Measurements from ENCODE around the gene DNAH14. TPM values are rescaled to one million over a fixed set of nuclear protein-coding genes. Genes with fewer than 3 reads are reported as not detected.

The DNAH14 gene
- total RNA-seq, 1 experiment from 2014 or later = 39.7 TPM

DNA sequence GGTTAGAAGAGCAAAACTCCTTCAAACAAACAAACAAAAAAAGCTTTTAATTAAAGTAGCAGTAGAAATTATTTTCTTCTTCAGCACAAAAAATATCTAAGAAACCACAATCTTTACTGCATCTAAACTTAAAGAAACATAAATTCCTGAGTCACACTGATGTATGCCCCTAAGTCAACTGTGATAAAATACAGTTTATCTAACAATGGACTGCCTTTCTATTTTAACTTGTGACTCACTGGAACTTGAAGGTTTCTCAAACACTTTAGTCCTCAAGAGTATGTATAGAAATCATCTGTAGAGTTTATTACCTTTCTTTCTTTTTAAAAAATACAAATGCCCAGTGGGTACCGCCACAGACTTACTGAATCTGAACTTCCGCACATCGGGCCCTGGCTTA, 412.2 kb downstream of the DNAH14 start:
- H3K36me3 Mint-ChIP-seq (ENCODE audit: insufficient read depth in 1 of 3, low read depth in 3 of 3) = no peaks in the 10 kb centered on the region
- no peaks in the 10 kb centered on the region for H3K4me1 Mint-ChIP-seq
- H3K4me3 Mint-ChIP-seq = no peak overlapping the region
- no peaks in the 10 kb centered on the region for H3K23me2 ChIP-seq (ENCODE audit: insufficient read length, low read depth, low read length, poor library complexity, severe bottlenecking)
- H3K4ac ChIP-seq (ENCODE audit: low read depth, low read length) = no peak overlapping the region
- no peak overlapping the region for H2BK12ac ChIP-seq (ENCODE audit: insufficient read length, low read depth, low read length)
- no CpG with 5 or more reads among the region's 3 CpGs for WGBS (ENCODE audit: extremely low coverage, insufficient read length, low lambda C conversion rate)
- no peak overlapping the region for H3K56ac ChIP-seq (ENCODE audit: insufficient read length, low read depth, low read length)
- no peak overlapping the region for H4K91ac ChIP-seq (ENCODE audit: insufficient read length, low read depth, low read length)
- no peak overlapping the region for H3K14ac ChIP-seq (ENCODE audit: insufficient read depth, low read length)
- H3K9me3 Mint-ChIP-seq = no peaks in the 10 kb centered on the region
- no peaks in the 10 kb centered on the region for H4K20me1 ChIP-seq (ENCODE audit: control insufficient read depth, insufficient read depth, insufficient read length)
- H3K4me2 ChIP-seq (ENCODE audit: insufficient read depth, insufficient read length, low read length) = no peak overlapping the region
- TF ChIP-seq, protein P1, sequence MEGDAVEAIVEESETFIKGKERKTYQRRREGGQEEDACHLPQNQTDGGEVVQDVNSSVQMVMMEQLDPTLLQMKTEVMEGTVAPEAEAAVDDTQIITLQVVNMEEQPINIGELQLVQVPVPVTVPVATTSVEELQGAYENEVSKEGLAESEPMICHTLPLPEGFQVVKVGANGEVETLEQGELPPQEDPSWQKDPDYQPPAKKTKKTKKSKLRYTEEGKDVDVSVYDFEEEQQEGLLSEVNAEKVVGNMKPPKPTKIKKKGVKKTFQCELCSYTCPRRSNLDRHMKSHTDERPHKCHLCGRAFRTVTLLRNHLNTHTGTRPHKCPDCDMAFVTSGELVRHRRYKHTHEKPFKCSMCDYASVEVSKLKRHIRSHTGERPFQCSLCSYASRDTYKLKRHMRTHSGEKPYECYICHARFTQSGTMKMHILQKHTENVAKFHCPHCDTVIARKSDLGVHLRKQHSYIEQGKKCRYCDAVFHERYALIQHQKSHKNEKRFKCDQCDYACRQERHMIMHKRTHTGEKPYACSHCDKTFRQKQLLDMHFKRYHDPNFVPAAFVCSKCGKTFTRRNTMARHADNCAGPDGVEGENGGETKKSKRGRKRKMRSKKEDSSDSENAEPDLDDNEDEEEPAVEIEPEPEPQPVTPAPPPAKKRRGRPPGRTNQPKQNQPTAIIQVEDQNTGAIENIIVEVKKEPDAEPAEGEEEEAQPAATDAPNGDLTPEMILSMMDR (conservative IDR thresholded peaks at IDR 0.05) = no peak
- H3K27me3 ChIP-seq (ENCODE audit: insufficient read depth, low read length) = no peaks in the 10 kb centered on the region
- no peak overlapping the region for H3K27ac Mint-ChIP-seq
- no peak overlapping the region for H3K27ac ChIP-seq (ENCODE audit: insufficient read length, low read depth, low read length)
- no peaks in the 10 kb centered on the region for H3K4me1 ChIP-seq (ENCODE audit: insufficient read depth, low read length)
- no peak overlapping the region for H3K23ac ChIP-seq (ENCODE audit: insufficient read length, low read depth, low read length)
- no peak overlapping the region for H4K5ac ChIP-seq (ENCODE audit: insufficient read length, low read depth, low read length)
- H4K8ac ChIP-seq (replicated peaks; ENCODE audit: insufficient read length, low read depth, low read length) = no peak overlapping the region
- DNase-seq = no peak
- H3K79me1 ChIP-seq (ENCODE audit: insufficient read depth, low read depth, low read length, poor library complexity, severe bottlenecking) = no peaks in the 10 kb centered on the region
- no peak overlapping the region for H3T11ph ChIP-seq (ENCODE audit: low read length)
- no peaks in the 10 kb centered on the region for H3K9me3 ChIP-seq (ENCODE audit: control insufficient read depth, low read depth, low read length)
- H2AFZ ChIP-seq (ENCODE audit: low read length) = no peak overlapping the region
- H3K18ac ChIP-seq (ENCODE audit: insufficient read length, low read depth, low read length) = no peak overlapping the region
- H2AK5ac ChIP-seq (ENCODE audit: insufficient read length, low read length) = no peak overlapping the region
- no peak overlapping the region for H3K9ac ChIP-seq (ENCODE audit: extremely low read depth, insufficient read length, low read length)
- no peak overlapping the region for H2BK5ac ChIP-seq (ENCODE audit: insufficient read length, low read length)
- no peaks in the 10 kb centered on the region; the same call in 1 of the 2 replicates for H3K27me3 Mint-ChIP-seq (ENCODE audit: low read depth)
- no peaks in the 10 kb centered on the region for H3K79me2 ChIP-seq (ENCODE audit: insufficient read depth, low read length)
- no peak overlapping the region for H2BK20ac ChIP-seq (ENCODE audit: low read depth, low read length, poor library complexity, severe bottlenecking)
- no peak overlapping the region for H2BK15ac ChIP-seq (ENCODE audit: low read depth, low read length)
- no peak overlapping the region for H2BK120ac ChIP-seq (ENCODE audit: low read depth, low read length, poor library complexity, severe bottlenecking)
